ENCODE results near the gene AKAP10. TPM values are rescaled to one million over a fixed set of nuclear protein-coding genes. Genes with fewer than 3 reads are reported as not detected.

AKAP10 gene
- total and polyA plus RNA-seq, 7 donors = 4.2 to 16.8 (median 11.1) TPM

DNA sequence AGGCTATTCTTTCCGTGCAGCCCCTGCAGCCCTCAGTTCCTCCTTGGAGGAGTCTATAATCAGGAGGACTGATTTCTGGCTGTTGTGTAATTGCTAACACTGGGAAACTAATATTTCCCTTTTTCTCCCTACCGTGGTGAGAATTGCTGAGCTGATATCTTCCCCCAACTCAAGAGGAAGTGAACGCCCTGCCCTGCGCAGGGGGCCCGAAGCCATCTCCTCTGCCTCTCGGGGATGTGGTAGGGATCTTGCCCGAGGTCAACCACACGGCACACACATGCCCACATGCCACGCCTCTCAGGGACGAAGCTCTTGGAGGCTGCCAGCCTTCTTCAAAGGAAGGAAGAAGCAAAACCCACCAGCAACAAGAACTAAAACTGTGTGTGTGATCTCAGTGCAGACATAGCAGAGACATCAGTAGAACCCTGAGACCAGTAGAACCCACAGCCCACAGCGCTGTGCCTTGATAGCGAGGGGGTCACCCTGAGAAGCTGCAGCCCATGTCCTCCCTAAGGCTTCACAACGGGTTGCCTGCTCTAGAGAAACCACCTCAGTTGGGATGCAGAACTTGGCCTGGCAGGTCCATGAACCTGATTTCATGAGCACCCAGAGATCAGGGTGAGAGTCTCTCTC is 101.0 kb downstream of the AKAP10 start:
- Histone ChIP-seq H3K4me1 (no peaks in the 10 kb centered on the region), H3K36me3 (ENCODE audit: insufficient read depth in 1 of 2, low read depth in 1 of 2) (no peaks in the 10 kb centered on the region), H3K27me3 (ENCODE audit: insufficient read depth in 3 of 3, low read length in 2 of 3) (no peaks in the 10 kb centered on the region), H3K27ac (no peak overlapping the region), H3K4me3 (no peak overlapping the region), H3K9me3 (no peaks in the 10 kb centered on the region)
- 67 to 70% (median 67%) methylated on average over 13 of the region's 13 CpGs for WGBS, 3 donors
- DNase-seq (peak; percentile 48 to 71), ATAC-seq (peak in 1 of 4 donors; percentile 56)
- TF ChIP-seq CTCF (IDR thresholded peaks at IDR 0.05) = no peak
- intact Hi-C loops (cut with DNase I) = loop anchor here in 1 of 2 donors (10.0 kb wide), 1 partner anchor 68 kb away; no protein-coding TSS in a partner anchor

GRCh38 chr17:19874256-19874655 is 103.4 kb downstream of the AKAP10 start:
- H3K4me1 ChIP-seq = no peaks in the 10 kb centered on the region
- DNase-seq (no peak), ATAC-seq (no peak)
- intact Hi-C loops (cut with DNase I) = loop anchor here in 1 of 2 donors (10.0 kb wide), 1 partner anchor 71 kb away; no protein-coding TSS in a partner anchor
- WGBS, 3 donors = 62 to 71% (median 67%) methylated on average over 10 of the region's 10 CpGs
- no peaks in the 10 kb centered on the region for H3K9me3 ChIP-seq
- no peak overlapping the region for H3K27ac ChIP-seq
- TF ChIP-seq CTCF (IDR thresholded peaks at IDR 0.05) = no peak
- no peaks in the 10 kb centered on the region for H3K27me3 ChIP-seq (ENCODE audit: insufficient read depth in 3 of 3, low read length in 2 of 3)
- H3K4me3 ChIP-seq = no peak overlapping the region
- H3K36me3 ChIP-seq (ENCODE audit: insufficient read depth in 1 of 2, low read depth in 1 of 2) = no peaks in the 10 kb centered on the region

DNA sequence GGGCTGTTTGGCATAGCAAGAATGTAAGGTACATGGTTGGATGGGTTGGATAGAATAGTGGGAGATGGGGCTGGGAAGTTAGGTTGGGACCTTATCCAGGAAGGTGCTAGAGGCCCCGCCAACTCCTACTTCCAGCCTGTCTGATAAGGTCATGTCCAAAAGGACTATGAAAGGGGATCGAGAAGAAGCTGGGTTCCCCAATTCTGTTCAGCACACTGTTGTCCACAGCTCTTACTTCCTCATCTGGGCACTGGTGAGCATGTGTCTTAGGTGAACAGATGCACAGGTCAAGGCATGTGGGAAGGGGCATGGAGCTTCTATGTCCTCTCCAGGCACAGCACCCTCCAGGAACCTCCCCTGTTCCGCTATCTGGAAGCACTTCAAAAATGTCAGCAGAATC is 104.3 kb downstream of the AKAP10 start:
- Histone ChIP-seq H3K36me3 (ENCODE audit: insufficient read depth in 1 of 2, low read depth in 1 of 2) (no peaks in the 10 kb centered on the region), H3K9me3 (no peaks in the 10 kb centered on the region), H3K27ac (no peak overlapping the region), H3K4me1 (no peaks in the 10 kb centered on the region), H3K4me3 (no peak overlapping the region), H3K27me3 (ENCODE audit: insufficient read depth in 3 of 3, low read length in 2 of 3) (no peaks in the 10 kb centered on the region)
- intact Hi-C loops (cut with DNase I) = loop anchor here in 1 of 2 donors (10.0 kb wide), 1 partner anchor 71 kb away; no protein-coding TSS in a partner anchor
- ATAC-seq (no peak), DNase-seq (no peak)
- TF ChIP-seq CTCF (IDR thresholded peaks at IDR 0.05) = no peak
- WGBS, 3 donors = 86 to 94% (median 88%) methylated on average over 3 of the region's 3 CpGs

DNA sequence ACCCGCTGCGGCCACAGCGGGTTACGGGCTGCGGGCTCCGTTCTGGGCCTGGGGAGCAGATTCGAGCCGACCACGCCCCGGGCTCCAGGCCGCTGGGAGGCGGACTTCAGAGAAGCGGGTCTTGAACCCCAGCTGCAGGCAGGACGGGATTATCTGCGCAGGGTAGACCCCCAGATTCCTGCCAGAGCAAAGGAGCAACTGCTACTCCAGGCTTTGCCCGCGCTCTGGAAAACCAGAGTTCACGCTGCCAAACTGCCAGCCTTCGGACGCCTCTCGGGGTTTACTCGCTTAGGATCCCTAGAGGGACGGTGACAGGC is 109.6 kb downstream of the AKAP10 start:
- TF ChIP-seq CTCF (IDR thresholded peaks at IDR 0.05) = peak; percentile 5
- Histone ChIP-seq H3K4me1 (peaks cover 4% of the 10 kb centered on the region), H3K4me3 (peak overlapping the region; percentile 83), H3K36me3 (ENCODE audit: insufficient read depth in 1 of 2, low read depth in 1 of 2) (peaks cover 0 to 13% of the 10 kb centered on the region in 2 donors), H3K9me3 (no peaks in the 10 kb centered on the region), H3K27ac (peak overlapping the region; percentile 75), H3K27me3 (ENCODE audit: insufficient read depth in 3 of 3, low read length in 2 of 3) (no peaks in the 10 kb centered on the region)
- WGBS, 3 donors = 18 to 24% (median 19%) methylated on average over 20 to 23 of the region's 23 CpGs
- no peak for DNase-seq
- no peak for ATAC-seq
- intact Hi-C loops (cut with DNase I) = no loop called here
